IPS-18a (cell line): ENCODE measurements around the gene NHSL1.
A peak's percentile ranks its signal among the peaks of the same experiment; 100 is the strongest.

Experiments
- H3K27ac ChIP-seq: one replicate; pipeline ENCODE4 v1.5.1; 2013; ENCODE audit warnings: low read length
- H3K27me3 ChIP-seq: one replicate; pipeline ENCODE4 v1.6.1; 2013; ENCODE audit warnings: mild to moderate bottlenecking, low read length; ENCODE audit not compliant: control insufficient read depth, insufficient read depth
- H3K36me3 ChIP-seq: one replicate; pipeline ENCODE4 v1.6.1; 2013; ENCODE audit warnings: low read depth, low read length; ENCODE audit not compliant: control insufficient read depth
- H3K4me1 ChIP-seq: one replicate; pipeline ENCODE4 v1.6.1; 2013; ENCODE audit warnings: low read depth, low read length; ENCODE audit not compliant: control insufficient read depth
- H3K4me3 ChIP-seq: one replicate; pipeline ENCODE4 v1.5.1; 2013; ENCODE audit warnings: low read length
- H3K9ac ChIP-seq: one replicate; pipeline ENCODE4 v1.6.1; 2013; ENCODE audit warnings: mild to moderate bottlenecking, low read length, moderate library complexity
- H3K9me3 ChIP-seq: one replicate; pipeline ENCODE4 v1.6.1; 2013; ENCODE audit warnings: low read depth, low read length; ENCODE audit not compliant: control insufficient read depth

Gene NHSL1

DNA sequence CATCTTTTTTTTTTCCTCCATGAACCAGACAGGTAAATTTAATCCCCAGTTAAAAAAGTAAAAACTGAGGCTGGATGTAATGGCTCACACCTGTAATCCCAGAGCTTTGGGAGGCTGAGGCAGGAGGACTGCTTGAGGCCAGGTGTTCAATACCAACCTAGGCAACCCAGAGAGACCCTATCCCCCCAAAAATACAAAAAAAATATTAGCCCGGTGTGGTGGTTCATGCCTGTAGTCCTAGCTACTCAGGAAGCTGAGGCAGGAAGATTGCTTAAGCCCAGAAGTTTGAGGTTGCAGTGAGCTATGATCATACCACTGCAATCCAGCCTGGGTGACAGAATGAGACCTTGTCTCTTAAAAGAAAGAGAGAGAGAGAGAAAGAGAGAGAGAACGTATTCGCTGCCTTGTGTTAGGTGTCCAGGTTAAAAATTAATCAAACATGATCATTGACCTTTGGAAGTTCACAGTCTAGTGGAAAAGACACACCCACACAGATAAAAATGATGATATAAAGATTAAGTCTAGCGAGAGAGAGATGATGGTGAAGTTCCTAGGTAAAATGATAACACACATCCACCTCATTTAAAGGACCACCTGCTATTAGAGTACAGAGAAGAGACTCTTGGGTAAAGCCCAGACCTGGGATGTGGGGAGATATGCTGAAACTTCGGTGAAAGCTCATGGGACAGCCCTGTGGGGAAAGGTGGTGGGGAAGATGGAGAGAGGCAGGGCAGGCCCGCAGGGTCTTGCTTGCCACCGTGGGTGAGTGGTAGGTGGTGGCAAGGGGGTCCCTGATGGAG is 4.8 kb upstream of the NHSL1 start:
- Histone ChIP-seq H3K36me3 (no peaks in the 10 kb centered on the region), H3K9ac (no peak overlapping the region), H3K4me3 (no peak overlapping the region), H3K27me3 (no peaks in the 10 kb centered on the region), H3K4me1 (peaks cover 21% of the 10 kb centered on the region), H3K27ac (no peak overlapping the region), H3K9me3 (no peaks in the 10 kb centered on the region)

DNA sequence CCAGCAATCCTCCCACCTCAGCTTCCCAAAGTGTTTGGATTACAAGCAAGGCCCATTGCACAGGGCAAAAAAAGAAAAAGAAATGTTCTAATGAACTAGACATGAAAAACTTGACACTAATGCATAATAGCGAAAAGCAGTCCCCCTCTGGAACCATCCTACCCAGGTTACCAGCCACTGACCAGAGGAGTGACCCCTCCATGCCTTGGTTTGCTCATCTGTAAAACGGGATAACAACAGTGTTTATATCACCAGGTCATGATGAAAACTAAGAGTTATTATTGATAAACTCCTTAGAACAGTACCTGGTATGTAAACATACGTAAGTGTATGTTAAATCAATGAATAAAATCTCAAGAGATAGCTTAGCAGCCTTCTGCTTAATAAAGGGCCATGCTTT is 3.3 kb upstream of the NHSL1 start:
- no peak overlapping the region for H3K4me3 ChIP-seq
- peaks cover 32% of the 10 kb centered on the region for H3K4me1 ChIP-seq
- no peaks in the 10 kb centered on the region for H3K27me3 ChIP-seq

GRCh38 chr6:138500867-138501446 is 1.7 kb upstream of the NHSL1 start:
- Histone ChIP-seq H3K4me3 (no peak overlapping the region), H3K27ac (no peak overlapping the region), H3K9me3 (no peaks in the 10 kb centered on the region), H3K36me3 (no peaks in the 10 kb centered on the region), H3K27me3 (no peaks in the 10 kb centered on the region), H3K9ac (no peak overlapping the region), H3K4me1 (peaks cover 42% of the 10 kb centered on the region)

More for the DNA sequence above, 3.3 kb upstream of the NHSL1 start:
- Histone ChIP-seq H3K9ac (no peak overlapping the region), H3K9me3 (no peaks in the 10 kb centered on the region), H3K36me3 (no peaks in the 10 kb centered on the region), H3K27ac (no peak overlapping the region)

DNA sequence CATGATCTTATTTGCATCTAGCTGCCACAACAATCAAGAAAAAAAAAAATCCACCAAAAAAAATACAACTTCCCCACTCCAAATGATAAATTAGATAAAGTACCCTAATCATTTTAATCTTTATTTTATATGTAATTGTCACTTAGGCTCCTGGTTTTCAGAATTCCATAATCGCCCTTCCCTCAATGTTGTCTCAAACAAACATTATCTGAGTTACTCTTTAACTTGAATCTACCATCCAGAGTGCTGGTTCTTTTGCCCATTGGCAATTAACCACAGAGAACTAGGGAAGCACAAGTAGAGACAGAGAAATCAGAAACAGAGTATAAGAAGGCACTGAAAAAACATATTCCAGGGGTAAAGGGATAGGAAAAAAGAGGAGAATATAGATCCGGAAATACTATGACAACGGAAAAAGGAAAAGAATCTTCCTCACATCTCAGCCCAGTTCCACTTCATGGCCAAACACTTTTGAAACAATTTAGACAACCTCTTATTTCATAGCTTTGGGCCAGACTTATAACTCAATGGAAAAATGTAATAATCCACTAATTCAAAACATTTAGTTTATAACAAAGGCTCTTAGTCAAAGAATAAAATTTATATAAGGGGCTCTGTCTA is 861 bp upstream of the NHSL1 start:
- H3K4me3 ChIP-seq, result peak overlapping the region; percentile 45
- H3K9ac ChIP-seq, result peak overlapping the region; percentile 71
- no peak overlapping the region for H3K27ac ChIP-seq
- H3K9me3 ChIP-seq, result no peaks in the 10 kb centered on the region
- H3K27me3 ChIP-seq, result no peaks in the 10 kb centered on the region
- H3K4me1 ChIP-seq, result peaks cover 42% of the 10 kb centered on the region
- H3K36me3 ChIP-seq, result peaks cover 3% of the 10 kb centered on the region

GRCh38 chr6:138498629-138499302 is 528 bp downstream of the NHSL1 start:
- H3K4me1 ChIP-seq, result peaks cover 42% of the 10 kb centered on the region
- H3K4me3 ChIP-seq, result peak overlapping the region; percentile 45
- H3K9ac ChIP-seq, result peak overlapping the region; percentile 71
- no peaks in the 10 kb centered on the region for H3K27me3 ChIP-seq
- H3K9me3 ChIP-seq, result no peaks in the 10 kb centered on the region
- peak overlapping the region; percentile 22 for H3K27ac ChIP-seq
- H3K36me3 ChIP-seq, result peaks cover 3% of the 10 kb centered on the region

DNA sequence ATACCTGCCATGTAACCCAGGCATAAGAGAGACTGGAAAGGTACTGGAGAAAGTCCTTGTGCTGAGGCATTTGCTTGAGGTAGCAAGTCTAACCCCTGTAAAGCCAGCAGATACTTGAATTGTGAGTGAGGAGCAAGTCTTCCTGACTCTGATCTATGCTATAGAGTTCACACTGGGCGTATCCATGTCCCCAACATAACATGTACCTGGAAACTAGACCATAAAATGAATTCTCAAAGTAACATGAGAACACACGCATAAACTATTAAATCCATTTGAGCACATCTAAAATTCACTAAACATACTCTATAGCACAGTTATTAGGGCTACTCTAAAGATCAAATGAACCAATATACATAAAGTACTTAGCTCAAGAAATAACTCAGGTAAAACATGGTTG is 2.0 kb downstream of the NHSL1 start:
- peaks cover 56% of the 10 kb centered on the region for H3K4me1 ChIP-seq
- peaks cover 3% of the 10 kb centered on the region for H3K36me3 ChIP-seq
- H3K4me3 ChIP-seq, result peak overlapping the region; percentile 31
- peak overlapping the region; percentile 4 for H3K9ac ChIP-seq
- no peaks in the 10 kb centered on the region for H3K9me3 ChIP-seq
- no peaks in the 10 kb centered on the region for H3K27me3 ChIP-seq
- no peak overlapping the region for H3K27ac ChIP-seq

DNA sequence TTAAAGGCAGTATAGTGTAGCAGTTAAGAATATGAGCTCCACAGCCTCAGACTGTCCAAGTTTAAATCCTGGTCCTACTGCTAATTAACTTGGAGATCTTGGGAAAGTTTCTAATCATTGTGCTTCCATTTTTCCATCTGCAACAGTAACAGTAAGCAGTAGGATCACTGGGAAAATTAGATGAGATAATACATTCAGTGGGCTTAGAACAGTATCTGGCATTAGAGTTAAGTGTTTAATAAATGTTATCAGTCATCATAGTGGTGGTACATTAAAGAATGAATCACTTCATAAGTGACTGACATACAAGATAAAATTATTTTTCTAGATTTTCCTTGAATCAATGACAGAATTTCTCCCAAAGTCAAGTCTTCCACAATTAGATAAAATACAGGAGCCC is 5.0 kb downstream of the NHSL1 start:
- Histone ChIP-seq H3K4me1 (peaks cover 51% of the 10 kb centered on the region), H3K36me3 (peaks cover 3% of the 10 kb centered on the region), H3K4me3 (no peak overlapping the region), H3K9ac (no peak overlapping the region), H3K9me3 (no peaks in the 10 kb centered on the region), H3K27me3 (no peaks in the 10 kb centered on the region), H3K27ac (no peak overlapping the region)

DNA sequence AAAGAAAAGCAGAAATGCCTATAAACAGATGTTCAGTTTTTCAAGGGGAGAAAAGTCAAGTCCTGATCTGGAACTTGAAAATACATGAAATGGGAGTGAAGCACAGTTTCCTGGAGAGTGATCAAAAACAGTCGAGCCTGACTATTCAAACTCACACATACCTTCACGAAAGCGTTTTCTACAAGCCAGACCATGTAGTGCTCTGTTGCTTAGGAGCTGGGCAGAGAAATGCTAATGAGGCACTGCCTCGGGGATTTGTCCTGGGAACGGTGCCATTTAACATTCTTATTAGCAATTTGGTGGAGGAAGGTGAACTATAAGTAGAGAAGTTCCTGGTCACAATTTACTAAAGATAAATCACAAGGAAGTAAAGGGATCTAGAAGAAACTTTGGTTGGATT is 5.9 kb downstream of the NHSL1 start:
- peaks cover 42% of the 10 kb centered on the region for H3K4me1 ChIP-seq
- H3K27me3 ChIP-seq, result no peaks in the 10 kb centered on the region
- peak overlapping the region; percentile 15 for H3K27ac ChIP-seq
- peak overlapping the region; percentile 13 for H3K4me3 ChIP-seq
- peaks cover 3% of the 10 kb centered on the region for H3K36me3 ChIP-seq
- no peak overlapping the region for H3K9ac ChIP-seq
- H3K9me3 ChIP-seq, result no peaks in the 10 kb centered on the region

GRCh38 chr6:138492871-138493270 is 6.4 kb downstream of the NHSL1 start:
- no peak overlapping the region for H3K27ac ChIP-seq
- peaks cover 3% of the 10 kb centered on the region for H3K36me3 ChIP-seq
- no peaks in the 10 kb centered on the region for H3K9me3 ChIP-seq
- no peak overlapping the region for H3K4me3 ChIP-seq
- H3K9ac ChIP-seq, result no peak overlapping the region
- H3K4me1 ChIP-seq, result peaks cover 37% of the 10 kb centered on the region
- H3K27me3 ChIP-seq, result no peaks in the 10 kb centered on the region

- H3K36me3 ChIP-seq, result peaks cover 3% of the 10 kb centered on the region
- no peak overlapping the region for H3K9ac ChIP-seq
- peaks cover 32% of the 10 kb centered on the region for H3K4me1 ChIP-seq
- H3K4me3 ChIP-seq, result no peak overlapping the region
- no peaks in the 10 kb centered on the region for H3K9me3 ChIP-seq
- no peak overlapping the region for H3K27ac ChIP-seq
- H3K27me3 ChIP-seq, result no peaks in the 10 kb centered on the region
These were observed 7.2 kb downstream of the NHSL1 start for GRCh38 chr6:138492113-138492512.

DNA sequence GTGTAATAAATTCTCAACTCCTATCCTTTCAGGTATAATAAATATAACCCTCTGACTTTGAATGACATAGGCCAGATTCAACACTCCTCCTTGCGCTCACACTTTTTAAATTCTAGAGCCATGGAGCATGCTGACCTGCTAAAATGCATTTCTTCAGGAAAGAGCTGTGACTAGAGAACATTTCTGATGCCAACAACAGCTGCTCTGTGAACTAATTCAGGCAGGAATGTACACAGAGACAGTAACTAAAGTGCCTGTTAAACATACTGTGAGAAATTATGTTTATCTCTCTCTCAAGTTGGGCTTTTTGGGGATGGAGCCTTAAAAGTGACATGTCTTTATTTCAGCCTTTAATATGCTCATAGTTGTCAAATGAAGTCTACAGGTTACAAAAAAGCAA is 8.3 kb downstream of the NHSL1 start:
- H3K27me3 ChIP-seq, result no peaks in the 10 kb centered on the region
- H3K9me3 ChIP-seq, result no peaks in the 10 kb centered on the region
- no peak overlapping the region for H3K27ac ChIP-seq
- peaks cover 37% of the 10 kb centered on the region for H3K4me1 ChIP-seq
- no peak overlapping the region for H3K4me3 ChIP-seq
- peaks cover 3% of the 10 kb centered on the region for H3K36me3 ChIP-seq
- H3K9ac ChIP-seq, result no peak overlapping the region
